HepG2 (cell line): ENCODE data around the gene AUTS2. TPM values are rescaled to one million over a fixed set of nuclear protein-coding genes. Genes with fewer than 3 reads are reported as not detected.

ENCODE experiments used
- ARNTL ChIP-seq: sonication (generic); formaldehyde crosslinking; IDR thresholded peaks from 2 replicates; pipeline ENCODE4 v1.4.0; 2020; ENCODE audit warnings: mild to moderate bottlenecking, missing genetic modification reagents
- CENPT ChIP-seq: sonication (generic); formaldehyde crosslinking; IDR thresholded peaks from 2 replicates; pipeline ENCODE4 v1.8.0; 2022; ENCODE audit warnings: low read depth, mild to moderate bottlenecking, moderate library complexity, missing genetic modification reagents
- CTCF ChIP-seq: sonication (generic); formaldehyde crosslinking; IDR thresholded peaks from 2 replicates; pipeline ENCODE4 v1.5.0; 2020; ENCODE audit warnings: mild to moderate bottlenecking, missing genetic modification reagents, moderate library complexity
- FOXP4 ChIP-seq: sonication (generic); formaldehyde crosslinking; IDR thresholded peaks from 2 replicates; pipeline ENCODE4 v1.4.0; 2020; ENCODE audit warnings: missing genetic modification reagents
- HDAC2 ChIP-seq: sonication (generic); formaldehyde crosslinking; IDR thresholded peaks from 2 replicates; pipeline ENCODE4 v1.4.0; 2020; ENCODE audit warnings: missing genetic modification reagents
- HMGXB3 ChIP-seq: sonication (generic); formaldehyde crosslinking; IDR thresholded peaks from 2 replicates; pipeline ENCODE4 v1.4.0; 2020; ENCODE audit warnings: missing genetic modification reagents, borderline replicate concordance
- KDM4B ChIP-seq: sonication (generic); formaldehyde crosslinking; IDR thresholded peaks from 2 replicates; pipeline ENCODE4 v1.4.0; 2020; ENCODE audit warnings: missing genetic modification reagents
- PAXIP1 ChIP-seq: sonication (generic); formaldehyde crosslinking; conservative IDR thresholded peaks from 2 replicates; pipeline ENCODE4 v1.4.0; 2020; ENCODE audit warnings: mild to moderate bottlenecking, missing genetic modification reagents, moderate library complexity
- ZKSCAN5 ChIP-seq: sonication (generic); formaldehyde crosslinking; IDR thresholded peaks from 2 replicates; pipeline ENCODE4 v1.5.1; 2020; ENCODE audit warnings: mild to moderate bottlenecking, missing genetic modification reagents
- ZNF557 ChIP-seq: sonication (generic); formaldehyde crosslinking; IDR thresholded peaks from 2 replicates; pipeline ENCODE4 v1.4.0; 2020; ENCODE audit warnings: missing genetic modification reagents
- polyA plus RNA-seq, 8 experiments: library from polyadenylated mRNA; depleted of rRNA in 3 of 8; stranded (reverse) in 7 of 8; unstranded in 1 of 8; fragments of >200 nt; fragmentation: Illumina TruSeq in 4 of 8; extraction: Trizol in 4 of 8; gene quantifications; 2 replicates each; pipeline versions ENCODE4 v1.2.1 to v1.2.3, GENCODE V29; 2011 to 2016; ENCODE audit warnings: low read depth in 4 of 8, missing spikeins in 1 of 8, mixed read lengths in 1 of 8; ENCODE audit not compliant: insufficient read depth in 1 of 8
- total RNA-seq, 5 experiments: library from RNA; depleted of rRNA; stranded (reverse); fragments of >200 nt; fragmentation: Illumina TruSeq; extraction: Trizol; gene quantifications; 2 replicates each; pipeline ENCODE4 v1.2.3, GENCODE V29; 2016; ENCODE audit warnings: low read depth in 1 of 5

Gene AUTS2
- total and polyA plus RNA-seq, 2 of the 13 experiments (the other 11 are each of a cell fraction or from before 2014, with no cell fraction given) = 0.38 TPM; not detected in 1

- no peak for TF ChIP-seq HMGXB3 (CRISPR knock-in tag)
- no peak for TF ChIP-seq CENPT (CRISPR knock-in tag)
- no peak for TF ChIP-seq PAXIP1 (CRISPR knock-in tag)
- no peak for TF ChIP-seq ZKSCAN5 (CRISPR knock-in tag)
- TF ChIP-seq ZNF557 (CRISPR knock-in tag) = no peak
- TF ChIP-seq FOXP4 = no peak
- TF ChIP-seq KDM4B (CRISPR knock-in tag) = no peak
- TF ChIP-seq ARNTL (CRISPR knock-in tag) = no peak
- no peak for TF ChIP-seq HDAC2 (CRISPR knock-in tag)
- no peak for TF ChIP-seq CTCF (CRISPR knock-in tag)
- TF ChIP-seq, all 625 proteins: peak for 0
Observed at GRCh38 chr7:69645683-69646082, 47.4 kb downstream of the AUTS2 start (continued).
